Stomach smooth muscle (tissue), 2 donors: ENCODE data around the gene CEACAM1.

Source experiments
- H3K27ac ChIP-seq: one replicate; pipeline ENCODE4 v1.7.0; 2013; ENCODE audit warnings: mild to moderate bottlenecking, low read length, inconsistent platforms
- H3K27me3 ChIP-seq, 2 donors: one replicate each; pipeline ENCODE4 v1.7.0; 2013; ENCODE audit warnings: low read length in 2 of 2; ENCODE audit not compliant: insufficient read depth in 2 of 2, control insufficient read depth in 1 of 2
- H3K36me3 ChIP-seq, 2 donors: one replicate each; pipeline ENCODE4 v1.7.0; 2013; ENCODE audit warnings: low read length in 2 of 2; ENCODE audit not compliant: control insufficient read depth in 2 of 2, insufficient read depth in 2 of 2
- H3K4me1 ChIP-seq: one replicate; pipeline ENCODE4 v1.7.0; 2013; ENCODE audit warnings: low read length; ENCODE audit not compliant: control insufficient read depth, insufficient read depth
- H3K4me3 ChIP-seq, 2 donors: one replicate each; pipeline ENCODE4 v1.7.0; 2013; ENCODE audit warnings: low read length in 2 of 2
- H3K9ac ChIP-seq, 2 donors: one replicate each; pipeline ENCODE4 v1.7.0; 2013; ENCODE audit warnings: low read length in 2 of 2, mild to moderate bottlenecking in 1 of 2
- H3K9me3 ChIP-seq, 2 donors: one replicate each; pipeline ENCODE4 v1.7.0; 2013; ENCODE audit warnings: low read length in 2 of 2; ENCODE audit not compliant: control insufficient read depth in 2 of 2
- donor health status: healthy.
- donor health status: Pancreatic carcinoma.

CEACAM1 gene

DNA sequence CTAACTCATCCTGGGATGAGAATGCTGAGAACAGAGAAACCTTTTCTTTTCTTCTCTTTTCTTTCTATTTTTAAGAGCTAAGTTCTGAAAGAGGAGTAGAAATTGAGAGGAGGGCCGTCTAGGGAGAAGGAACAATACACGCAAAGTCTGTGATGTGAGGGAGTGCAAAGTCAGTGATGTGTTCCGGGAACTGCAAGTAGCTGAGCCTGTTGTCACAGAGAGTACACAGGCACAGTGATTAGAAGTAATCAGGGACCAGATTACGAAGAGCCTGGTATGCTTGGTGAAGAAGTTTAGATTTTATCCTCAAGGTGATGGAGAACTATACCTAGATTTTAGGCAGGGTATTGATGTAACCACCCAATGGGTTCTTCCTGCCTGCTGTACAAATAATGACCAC lies 53.5 kb downstream of the CEACAM1 start:
- Histone ChIP-seq H3K4me3 (no peak overlapping the region), H3K9ac (no peak overlapping the region), H3K4me1 (no peaks in the 10 kb centered on the region), H3K27me3 (no peaks in the 10 kb centered on the region), H3K27ac (no peak overlapping the region), H3K9me3 (no peaks in the 10 kb centered on the region), H3K36me3 (no peaks in the 10 kb centered on the region)

DNA sequence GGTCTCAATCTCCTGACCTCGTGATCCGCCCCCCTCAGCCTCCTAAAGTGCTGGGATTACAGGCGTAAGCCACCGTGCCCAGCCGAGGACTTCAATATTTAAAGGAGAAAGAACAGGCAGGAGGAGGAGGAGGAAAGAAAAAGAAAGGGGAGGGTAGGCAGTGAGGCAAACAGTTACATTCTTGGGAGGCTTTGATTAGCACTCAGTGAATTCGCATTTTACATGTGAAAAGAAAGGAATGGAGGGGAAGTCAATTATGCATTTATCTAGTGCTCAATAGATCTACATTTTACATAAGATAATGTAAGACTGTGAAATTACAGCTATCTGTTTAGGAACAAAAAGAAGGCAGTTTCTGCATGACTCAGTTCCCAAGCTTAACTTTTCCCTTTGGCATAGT lies 54.6 kb downstream of the CEACAM1 start:
- no peaks in the 10 kb centered on the region for H3K36me3 ChIP-seq
- no peak overlapping the region for H3K4me3 ChIP-seq
- no peaks in the 10 kb centered on the region for H3K9me3 ChIP-seq
- no peaks in the 10 kb centered on the region for H3K4me1 ChIP-seq
- no peaks in the 10 kb centered on the region for H3K27me3 ChIP-seq
- no peak overlapping the region for H3K27ac ChIP-seq
- H3K9ac ChIP-seq = no peak overlapping the region

DNA sequence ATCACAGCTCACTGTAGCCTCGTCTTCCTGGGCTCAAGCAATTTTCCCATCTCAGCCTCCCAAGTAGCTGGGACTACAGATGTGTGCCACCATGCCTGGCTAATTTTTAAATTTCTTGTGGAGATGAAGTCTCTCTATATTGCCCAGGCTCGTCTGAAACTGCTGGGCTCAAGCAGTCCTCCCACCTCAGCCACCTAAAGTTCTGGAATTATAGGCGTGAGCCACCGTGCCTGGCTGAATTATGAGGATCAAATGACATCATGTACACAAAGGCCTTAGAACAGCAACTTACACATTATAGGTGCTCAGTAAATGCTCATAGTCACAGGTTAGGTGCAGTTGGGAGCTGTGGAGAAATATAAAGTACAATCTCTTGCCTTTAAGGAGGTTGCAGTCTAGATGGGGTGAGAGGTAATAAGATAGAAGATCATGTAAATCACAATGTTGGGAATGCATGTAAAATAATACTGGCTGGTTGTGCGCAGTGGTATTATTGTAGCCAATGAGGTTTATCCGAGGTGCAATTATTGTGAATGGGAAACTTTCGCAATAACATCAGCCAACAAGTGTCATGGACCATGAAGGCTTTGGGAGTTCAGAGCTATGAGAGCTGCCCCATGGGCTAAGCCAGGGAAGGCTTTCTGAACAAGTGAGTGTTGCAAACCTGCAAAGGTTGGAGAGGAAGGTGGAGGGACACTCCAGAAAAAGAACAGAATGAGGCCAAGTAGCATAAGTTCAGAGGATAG lies 55.7 kb downstream of the CEACAM1 start:
- Histone ChIP-seq H3K4me3 (no peak overlapping the region), H3K4me1 (no peaks in the 10 kb centered on the region), H3K9ac (no peak overlapping the region), H3K9me3 (no peaks in the 10 kb centered on the region), H3K36me3 (no peaks in the 10 kb centered on the region), H3K27ac (no peak overlapping the region), H3K27me3 (no peaks in the 10 kb centered on the region)

DNA sequence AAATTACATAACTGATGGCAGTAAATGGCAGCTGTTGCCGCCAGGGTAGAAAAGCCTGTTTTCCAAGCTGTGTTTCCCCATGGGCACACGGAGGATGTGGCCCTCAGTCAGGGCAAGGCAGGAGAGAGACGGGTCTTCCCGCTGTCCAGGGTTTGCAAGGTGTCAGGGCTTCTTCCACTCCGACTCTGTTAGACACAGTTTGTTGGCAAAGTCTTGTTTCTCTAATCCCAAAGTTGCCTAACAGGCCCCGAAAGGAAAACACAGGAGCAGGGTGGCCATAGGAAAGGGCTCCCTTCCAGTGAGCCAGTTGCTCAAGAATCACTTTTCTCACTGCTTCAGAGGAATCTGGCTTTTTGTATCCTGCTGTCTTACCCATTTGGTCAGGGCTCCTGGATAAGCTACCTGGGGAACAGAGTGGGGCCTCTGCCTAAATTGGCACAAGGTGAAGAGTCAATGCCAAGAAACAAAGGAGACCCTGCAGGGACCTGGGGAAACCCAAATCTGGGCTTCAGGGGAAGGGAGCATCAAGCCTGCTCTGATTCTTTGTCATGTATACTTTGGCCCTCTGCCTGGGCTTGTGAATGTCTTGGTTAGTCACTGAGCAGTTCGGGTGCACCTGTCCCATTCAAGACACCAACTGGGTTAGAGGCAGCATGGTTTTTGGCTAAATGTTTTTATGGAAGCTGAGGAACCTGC lies 56.6 kb downstream of the CEACAM1 start:
- no peaks in the 10 kb centered on the region for H3K36me3 ChIP-seq
- no peaks in the 10 kb centered on the region for H3K4me1 ChIP-seq
- H3K9ac ChIP-seq = no peak overlapping the region
- no peak overlapping the region for H3K4me3 ChIP-seq
- no peaks in the 10 kb centered on the region for H3K27me3 ChIP-seq
- no peaks in the 10 kb centered on the region for H3K9me3 ChIP-seq
- H3K27ac ChIP-seq = no peak overlapping the region

DNA sequence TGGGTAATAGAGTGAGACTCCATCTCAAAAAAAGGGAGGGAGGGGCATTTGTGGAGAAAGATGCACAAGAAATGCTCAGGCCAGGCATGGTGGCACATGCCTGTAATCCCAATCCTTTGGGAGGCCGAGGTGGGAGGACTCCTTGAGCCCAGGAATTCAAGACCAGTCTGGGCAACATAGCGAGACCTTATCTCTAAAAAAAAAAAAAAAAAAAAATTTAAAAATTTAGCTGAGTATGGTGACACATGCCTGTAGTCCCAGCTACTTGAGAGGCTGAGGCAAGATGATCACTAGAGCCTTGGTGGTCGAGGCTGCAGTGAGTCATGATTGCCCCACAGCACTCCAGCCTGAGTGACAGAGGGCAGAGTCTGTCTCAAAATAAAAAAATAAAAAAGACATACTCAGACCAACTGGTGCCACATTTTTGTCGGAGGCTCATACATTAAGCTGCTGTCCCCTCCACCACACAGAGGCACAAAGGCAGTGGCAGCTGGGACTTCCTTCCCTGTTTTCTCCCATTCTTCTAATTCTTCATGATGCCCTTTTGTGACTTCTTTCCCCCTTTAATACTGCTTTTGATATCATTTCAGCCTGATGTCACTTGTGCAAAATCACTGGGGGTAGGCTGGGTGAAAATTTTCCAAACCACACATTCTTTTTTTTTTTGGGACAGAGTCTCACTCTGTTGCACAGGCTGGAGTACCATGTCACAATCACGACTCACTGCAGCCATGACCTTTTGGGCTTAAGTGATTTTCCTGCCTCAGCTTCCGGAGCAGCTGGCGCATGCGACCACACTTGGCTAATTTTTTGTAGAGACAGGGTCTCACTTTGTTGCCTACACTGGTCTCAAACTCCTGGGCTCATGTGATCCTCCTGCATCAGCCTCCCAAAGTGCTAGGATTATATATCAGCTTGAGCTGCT lies 58.7 kb downstream of the CEACAM1 start:
- Histone ChIP-seq H3K4me1 (no peaks in the 10 kb centered on the region), H3K27ac (no peak overlapping the region), H3K36me3 (no peaks in the 10 kb centered on the region), H3K4me3 (no peak overlapping the region), H3K9me3 (no peaks in the 10 kb centered on the region), H3K9ac (no peak overlapping the region), H3K27me3 (no peaks in the 10 kb centered on the region)

DNA sequence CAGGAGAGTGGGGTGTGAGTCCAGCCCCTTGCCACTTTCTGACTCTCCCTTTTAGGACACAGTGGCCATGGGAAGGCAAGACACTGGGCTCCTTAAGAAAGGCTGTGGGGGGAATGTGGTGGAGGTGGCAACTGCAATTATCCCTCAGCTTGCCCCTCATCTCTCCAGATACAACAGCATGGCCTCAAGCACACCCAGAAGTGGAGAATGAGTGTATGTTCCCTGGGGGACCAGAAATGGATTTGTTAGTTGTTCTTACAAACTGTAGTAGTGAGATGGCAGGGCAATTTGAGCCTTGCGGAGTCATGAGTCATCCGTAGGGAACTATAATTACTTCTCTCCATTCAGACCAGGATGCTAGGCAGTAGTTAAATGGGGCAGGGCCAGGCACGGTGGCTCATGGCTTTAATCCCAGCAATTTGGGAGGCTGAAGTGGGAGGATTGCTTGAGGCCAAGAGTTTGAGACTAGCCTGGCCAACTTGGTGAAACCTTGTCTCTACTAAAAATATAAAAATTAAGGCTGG lies 59.9 kb downstream of the CEACAM1 start:
- no peak overlapping the region for H3K27ac ChIP-seq
- no peaks in the 10 kb centered on the region for H3K4me1 ChIP-seq
- no peak overlapping the region for H3K4me3 ChIP-seq
- H3K9me3 ChIP-seq = no peaks in the 10 kb centered on the region
- no peak overlapping the region for H3K9ac ChIP-seq
- H3K36me3 ChIP-seq = no peaks in the 10 kb centered on the region
- no peaks in the 10 kb centered on the region for H3K27me3 ChIP-seq

DNA sequence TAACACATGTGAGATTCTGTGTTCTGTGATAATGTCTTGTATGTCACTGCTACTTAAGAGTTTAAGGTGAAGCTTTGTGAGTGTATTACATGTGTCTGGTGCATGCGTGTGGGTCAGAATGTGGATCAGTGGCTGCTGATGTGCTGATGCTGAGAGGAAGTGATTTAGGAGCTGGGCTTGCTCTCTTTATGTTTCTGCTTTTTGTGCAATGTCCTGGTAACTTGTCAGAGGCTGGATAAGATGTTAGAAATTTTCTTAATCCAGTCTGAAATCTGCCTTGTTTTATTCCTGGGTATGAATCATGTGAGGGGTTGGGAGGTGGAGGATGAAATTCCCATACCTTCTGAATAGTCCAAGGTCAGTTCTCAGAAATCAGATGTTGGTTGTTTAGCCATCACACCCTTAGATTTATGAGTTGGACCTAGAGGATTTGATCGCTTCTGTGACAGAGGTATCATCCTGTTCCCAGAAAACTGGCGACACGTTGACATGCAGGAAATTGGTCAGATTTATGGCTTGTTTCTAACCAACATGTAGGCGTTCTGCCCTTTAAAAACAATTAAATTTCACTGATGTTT lies 61.0 kb downstream of the CEACAM1 start:
- no peak overlapping the region for H3K27ac ChIP-seq

DNA sequence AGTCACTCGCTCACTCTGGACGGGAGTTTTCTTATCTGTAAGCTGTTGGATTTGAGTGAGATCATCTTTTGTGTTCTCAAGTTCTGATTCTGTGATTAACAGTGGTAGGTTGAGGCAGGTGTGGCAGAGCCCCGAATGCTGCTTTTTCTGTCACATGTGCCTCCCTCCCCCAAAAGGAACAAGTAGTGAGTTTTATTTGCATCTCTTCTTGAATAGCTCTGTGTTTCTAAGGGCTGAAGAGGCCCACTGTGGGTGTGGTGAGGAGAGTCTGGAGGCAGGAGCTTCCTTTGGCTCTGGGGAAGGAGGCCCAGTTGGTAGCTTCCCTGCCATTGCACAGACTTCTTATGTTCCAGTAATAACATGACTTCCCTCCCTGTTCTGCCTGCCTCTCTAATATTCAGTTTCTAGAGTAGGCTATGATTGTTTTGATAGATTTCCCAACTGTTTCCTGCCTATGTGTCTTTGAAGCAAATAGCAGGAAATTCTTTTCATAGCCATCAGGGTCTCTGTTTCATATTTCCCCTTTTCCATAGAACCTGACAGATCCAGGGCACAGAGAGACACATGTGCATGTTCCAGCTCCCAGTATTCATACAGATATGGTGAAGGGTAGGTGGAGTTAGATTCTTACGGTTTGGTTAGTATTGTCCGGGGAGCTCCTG lies 61.6 kb downstream of the CEACAM1 start:
- Histone ChIP-seq H3K9ac (no peak overlapping the region), H3K27me3 (no peaks in the 10 kb centered on the region), H3K36me3 (no peaks in the 10 kb centered on the region), H3K27ac (no peak overlapping the region), H3K4me1 (no peaks in the 10 kb centered on the region), H3K4me3 (no peak overlapping the region), H3K9me3 (no peaks in the 10 kb centered on the region)

More for the DNA sequence above, 61.0 kb downstream of the CEACAM1 start:
- H3K4me3 ChIP-seq = no peak overlapping the region
- H3K4me1 ChIP-seq = no peaks in the 10 kb centered on the region
- H3K9me3 ChIP-seq = no peaks in the 10 kb centered on the region
- H3K27me3 ChIP-seq = no peaks in the 10 kb centered on the region
- no peaks in the 10 kb centered on the region for H3K36me3 ChIP-seq
- no peak overlapping the region for H3K9ac ChIP-seq

DNA sequence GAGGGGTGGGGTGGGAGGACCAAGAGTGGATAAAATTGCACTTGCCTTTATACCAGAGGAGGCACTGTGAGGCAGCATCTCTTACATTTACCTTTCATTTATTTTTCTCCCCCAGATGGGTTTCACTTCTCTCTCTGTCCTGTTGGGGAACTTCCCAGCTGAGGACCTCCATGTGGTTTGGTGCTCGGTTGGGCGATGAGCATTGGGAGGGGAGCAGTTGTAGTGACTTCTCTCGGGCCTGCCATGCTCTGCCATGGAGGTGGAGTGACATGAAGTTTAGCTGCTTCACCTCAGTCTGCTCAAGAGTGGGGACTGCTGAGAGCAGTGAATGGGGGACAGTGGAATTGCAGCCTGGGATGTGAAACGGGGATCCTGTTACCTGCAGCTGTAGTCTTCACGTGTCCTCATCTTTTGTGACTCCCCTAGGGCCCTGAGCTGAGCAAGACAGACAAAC lies 62.4 kb downstream of the CEACAM1 start:
- no peak overlapping the region for H3K9ac ChIP-seq
- H3K9me3 ChIP-seq = no peaks in the 10 kb centered on the region
- H3K36me3 ChIP-seq = no peaks in the 10 kb centered on the region
- no peaks in the 10 kb centered on the region for H3K27me3 ChIP-seq
- no peaks in the 10 kb centered on the region for H3K4me1 ChIP-seq
- no peak overlapping the region for H3K27ac ChIP-seq
- H3K4me3 ChIP-seq = no peak overlapping the region
